Neural progenitor cell (in vitro differentiated cells): ENCODE measurements around the gene FARP1. TPM values are rescaled to one million over a fixed set of nuclear protein-coding genes. Genes with fewer than 3 reads are reported as not detected.

ENCODE experiments used
- DNase-seq: peaks from one replicate; pipeline ENCODE4 v3.0.0-alpha.2; 2016; ENCODE audit warnings: low spot score
- H2AFZ ChIP-seq: fragments of 200-600 bp; sonication (generic); replicated peaks from 2 replicates; pipeline ENCODE4 v1.6.1; 2016; ENCODE audit warnings: antibody characterized with exemption
- H3F3A ChIP-seq: fragments of 200-600 bp; sonication (generic); 2 replicates; pipeline ENCODE4 v1.6.1; 2016; ENCODE audit warnings: antibody characterized with exemption, low read depth
- H3K27ac ChIP-seq: fragments of 200-600 bp; sonication (generic); 2 replicates; pipeline ENCODE4 v1.5.1; 2016; ENCODE audit warnings: mild to moderate bottlenecking
- H3K27me3 ChIP-seq: fragments of 200-600 bp; sonication (generic); 2 replicates; pipeline ENCODE4 v1.6.1; 2016; ENCODE audit warnings: mild to moderate bottlenecking, moderate library complexity
- H3K36me3 ChIP-seq: fragments of 200-600 bp; sonication (generic); 2 replicates; pipeline ENCODE4 v1.5.1; 2016
- H3K4me1 ChIP-seq: fragments of 200-600 bp; sonication (generic); 2 replicates; pipeline ENCODE4 v1.6.1; 2016; ENCODE audit warnings: mixed run types
- H3K4me2 ChIP-seq: fragments of 200-600 bp; sonication (generic); 2 replicates; pipeline ENCODE4 v1.6.1; 2016
- H3K4me3 ChIP-seq: fragments of 200-600 bp; sonication (generic); 2 replicates; pipeline ENCODE4 v1.5.1; 2016
- H3K79me2 ChIP-seq: fragments of 200-600 bp; sonication (generic); 2 replicates; pipeline ENCODE4 v1.6.1; 2016; ENCODE audit warnings: low read depth
- H3K9ac ChIP-seq: fragments of 200-600 bp; sonication (generic); 2 replicates; pipeline ENCODE4 v1.6.1; 2016
- H3K9me3 ChIP-seq: fragments of 200-600 bp; sonication (generic); 2 replicates; pipeline ENCODE4 v1.5.1; 2016; ENCODE audit warnings: low read depth
- H4K20me1 ChIP-seq: fragments of 200-600 bp; sonication (generic); 2 replicates; pipeline ENCODE4 v1.6.1; 2016; ENCODE audit warnings: low read depth
- H3K27ac Mint-ChIP-seq: 3 replicates; pipeline ENCODE4 v1.8.0; 2021; ENCODE audit warnings: mixed read lengths
- H3K27me3 Mint-ChIP-seq: 2 replicates; pipeline ENCODE4 v1.8.0; 2022; ENCODE audit warnings: low read depth, mild to moderate bottlenecking, inconsistent platforms, moderate library complexity, mixed read lengths; ENCODE audit not compliant: insufficient read depth
- H3K36me3 Mint-ChIP-seq: 3 replicates; pipeline ENCODE4 v1.8.0; 2021; ENCODE audit warnings: mixed read lengths
- H3K4me1 Mint-ChIP-seq: 3 replicates; pipeline ENCODE4 v1.8.0; 2021; ENCODE audit warnings: mixed read lengths
- H3K4me3 Mint-ChIP-seq: 3 replicates; pipeline ENCODE4 v1.8.0; 2021; ENCODE audit warnings: mild to moderate bottlenecking, moderate library complexity, mixed read lengths
- H3K9me3 Mint-ChIP-seq: 3 replicates; pipeline ENCODE4 v1.8.0; 2020; ENCODE audit warnings: mixed read lengths
- CTCF ChIP-seq: fragments of 200-600 bp; sonication (generic); IDR thresholded peaks from 2 replicates; pipeline ENCODE4 v1.5.1; 2017; ENCODE audit warnings: antibody characterized with exemption, mild to moderate bottlenecking
- EZH2 ChIP-seq: fragments of 200-600 bp; sonication (generic); IDR thresholded peaks from 2 replicates; pipeline ENCODE4 v1.6.1; 2017; ENCODE audit warnings: antibody characterized with exemption, mild to moderate bottlenecking, moderate library complexity
- EZH2phosphoT487 ChIP-seq: fragments of 200-600 bp; sonication (generic); IDR thresholded peaks from 2 replicates; pipeline ENCODE4 v1.6.1; 2017; ENCODE audit warnings: antibody characterized with exemption
- total RNA-seq: library from RNA; depleted of rRNA; stranded (reverse); fragments of >200 nt; gene quantifications from 2 replicates; pipeline ENCODE4 v1.2.3, GENCODE V29; 2015; ENCODE audit warnings: low replicate concordance

FARP1 gene
- total RNA-seq, 1 donor from 2014 or later = 78.0 TPM

- DNase-seq = no peak
- Histone ChIP-seq H4K20me1 (peaks cover 24% of the 10 kb centered on the region), H3K4me3 (no peak overlapping the region), H3K79me2 (peaks cover 84% of the 10 kb centered on the region), H3K9ac (no peak overlapping the region), H3K27ac (no peak overlapping the region), H3K27me3 (no peaks in the 10 kb centered on the region), H3K36me3 (no peaks in the 10 kb centered on the region), H3F3A (no peaks in the 10 kb centered on the region), H3K4me1 (peaks cover 48% of the 10 kb centered on the region), H2AFZ (no peak overlapping the region), H3K9me3 (no peaks in the 10 kb centered on the region), H3K4me2 (no peak overlapping the region)
- Mint-ChIP-seq H3K4me3 (no peak overlapping the region), H3K27ac (no peak overlapping the region), H3K4me1 (peaks cover 38% of the 10 kb centered on the region), H3K36me3 (peaks cover 15% of the 10 kb centered on the region), H3K27me3 (peaks cover 2% of the 10 kb centered on the region), H3K9me3 (peaks cover 10% of the 10 kb centered on the region)
- no peak for TF ChIP-seq EZH2phosphoT487
- TF ChIP-seq CTCF = no peak
- no peak for TF ChIP-seq EZH2
These were observed 158.2 kb downstream of the FARP1 start for GRCh38 chr13:98300956-98301641.

- peaks cover 34% of the 10 kb centered on the region for H3K4me1 Mint-ChIP-seq
- no peak overlapping the region for H3K27ac Mint-ChIP-seq
These were observed 158.8 kb downstream of the FARP1 start for GRCh38 chr13:98301721-98302120.

GRCh38 chr13:98303858-98304257 is 161.0 kb downstream of the FARP1 start:
- Histone ChIP-seq H2AFZ (no peak overlapping the region), H3K4me3 (no peak overlapping the region), H3K9ac (no peak overlapping the region), H3K27ac (no peak overlapping the region), H3K27me3 (no peaks in the 10 kb centered on the region), H3K36me3 (no peaks in the 10 kb centered on the region), H4K20me1 (no peaks in the 10 kb centered on the region), H3K4me2 (no peak overlapping the region), H3K9me3 (no peaks in the 10 kb centered on the region), H3K79me2 (peaks cover 72% of the 10 kb centered on the region), H3F3A (no peaks in the 10 kb centered on the region), H3K4me1 (peaks cover 24% of the 10 kb centered on the region)
- Mint-ChIP-seq H3K4me3 (no peak overlapping the region), H3K27me3 (peaks cover 2% of the 10 kb centered on the region), H3K27ac (no peak overlapping the region), H3K36me3 (peaks cover 17% of the 10 kb centered on the region), H3K4me1 (peaks cover 23% of the 10 kb centered on the region), H3K9me3 (peaks cover 10% of the 10 kb centered on the region)
- no peak for DNase-seq
- TF ChIP-seq CTCF (no peak), EZH2phosphoT487 (no peak), EZH2 (no peak)

More at GRCh38 chr13:98301721-98302120, 158.8 kb downstream of the FARP1 start:
- Histone ChIP-seq H3K4me2 (no peak overlapping the region), H3F3A (no peaks in the 10 kb centered on the region), H2AFZ (no peak overlapping the region), H3K27ac (no peak overlapping the region), H3K4me1 (peaks cover 44% of the 10 kb centered on the region), H3K27me3 (no peaks in the 10 kb centered on the region), H3K4me3 (no peak overlapping the region), H3K9ac (no peak overlapping the region), H3K79me2 (peaks cover 83% of the 10 kb centered on the region), H3K36me3 (no peaks in the 10 kb centered on the region), H4K20me1 (peaks cover 19% of the 10 kb centered on the region), H3K9me3 (no peaks in the 10 kb centered on the region)
- no peak overlapping the region for H3K4me3 Mint-ChIP-seq
- peaks cover 10% of the 10 kb centered on the region for H3K9me3 Mint-ChIP-seq
- H3K27me3 Mint-ChIP-seq = peaks cover 2% of the 10 kb centered on the region
- H3K36me3 Mint-ChIP-seq = peaks cover 15% of the 10 kb centered on the region
- no peak for DNase-seq
- no peak for TF ChIP-seq CTCF
- TF ChIP-seq EZH2phosphoT487 = no peak
- TF ChIP-seq EZH2 = no peak
